Measurements from ENCODE around the gene LLGL2. TPM values are rescaled to one million over a fixed set of nuclear protein-coding genes. Genes with fewer than 3 reads are reported as not detected.

Gene LLGL2
- total RNA-seq, 4 donors from 2014 or later: 35.6 to 73.5 (median 53.8) TPM

DNA sequence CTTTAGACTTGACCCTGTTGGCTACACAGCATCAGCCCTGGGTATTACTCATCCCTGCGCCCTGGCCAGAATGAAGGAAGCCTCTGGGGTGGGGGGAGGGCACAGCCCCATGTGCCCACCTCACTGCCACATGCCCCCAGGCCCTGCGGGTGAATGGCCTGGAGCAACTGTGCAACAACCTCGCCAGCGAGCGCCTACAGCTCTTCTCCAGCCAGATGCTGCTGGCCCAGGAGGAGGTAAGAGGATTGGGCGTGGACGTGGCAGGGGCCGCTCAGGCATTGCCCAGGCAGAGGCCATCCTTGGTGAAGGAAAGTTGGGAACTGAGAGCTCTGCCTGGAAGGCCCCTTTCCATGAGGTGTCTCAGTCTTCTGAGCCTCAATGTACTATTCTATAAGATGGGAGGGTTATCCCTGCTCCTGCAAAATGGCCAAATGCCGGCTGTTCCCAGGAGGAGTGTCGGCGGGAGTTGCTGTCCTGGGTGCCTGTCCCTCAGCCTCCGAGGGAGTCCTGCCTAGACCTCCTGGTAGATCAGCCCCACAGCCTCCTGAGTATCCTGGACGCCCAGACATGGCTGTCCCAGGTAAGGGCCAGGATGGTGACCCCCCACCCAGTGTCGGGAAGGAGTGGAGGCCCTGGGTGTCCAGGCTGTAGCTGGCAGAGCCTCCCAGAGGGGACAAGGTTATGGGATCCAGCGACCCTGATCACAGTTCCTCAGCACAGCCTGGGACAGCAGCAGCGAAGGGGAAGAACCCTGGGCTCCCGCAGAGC, 71.0 kb downstream of the LLGL2 start:
- Histone ChIP-seq H3K27ac (no peak overlapping the region), H3K27me3 (no peaks in the 10 kb centered on the region), H3K9me3 (no peaks in the 10 kb centered on the region), H3K4me3 (replicated peaks in 1 of 3) (no peak overlapping the region), H3K36me3 (no peaks in the 10 kb centered on the region), H3K4me1 (no peaks in the 10 kb centered on the region)
- DNase-seq: no peak
- intact Hi-C loops (cut with DNase I): loop anchor here (10.0 kb wide), 1 partner anchor 272 kb away; no protein-coding TSS in a partner anchor
- WGBS, 2 donors: 87 to 93% methylated on average over 8 to 14 of the region's 17 CpGs
- TF ChIP-seq, protein P1, sequence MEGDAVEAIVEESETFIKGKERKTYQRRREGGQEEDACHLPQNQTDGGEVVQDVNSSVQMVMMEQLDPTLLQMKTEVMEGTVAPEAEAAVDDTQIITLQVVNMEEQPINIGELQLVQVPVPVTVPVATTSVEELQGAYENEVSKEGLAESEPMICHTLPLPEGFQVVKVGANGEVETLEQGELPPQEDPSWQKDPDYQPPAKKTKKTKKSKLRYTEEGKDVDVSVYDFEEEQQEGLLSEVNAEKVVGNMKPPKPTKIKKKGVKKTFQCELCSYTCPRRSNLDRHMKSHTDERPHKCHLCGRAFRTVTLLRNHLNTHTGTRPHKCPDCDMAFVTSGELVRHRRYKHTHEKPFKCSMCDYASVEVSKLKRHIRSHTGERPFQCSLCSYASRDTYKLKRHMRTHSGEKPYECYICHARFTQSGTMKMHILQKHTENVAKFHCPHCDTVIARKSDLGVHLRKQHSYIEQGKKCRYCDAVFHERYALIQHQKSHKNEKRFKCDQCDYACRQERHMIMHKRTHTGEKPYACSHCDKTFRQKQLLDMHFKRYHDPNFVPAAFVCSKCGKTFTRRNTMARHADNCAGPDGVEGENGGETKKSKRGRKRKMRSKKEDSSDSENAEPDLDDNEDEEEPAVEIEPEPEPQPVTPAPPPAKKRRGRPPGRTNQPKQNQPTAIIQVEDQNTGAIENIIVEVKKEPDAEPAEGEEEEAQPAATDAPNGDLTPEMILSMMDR (IDR thresholded peaks at IDR 0.05): no peak
- TF ChIP-seq POLR2A (IDR thresholded peaks at IDR 0.05): no peak

DNA sequence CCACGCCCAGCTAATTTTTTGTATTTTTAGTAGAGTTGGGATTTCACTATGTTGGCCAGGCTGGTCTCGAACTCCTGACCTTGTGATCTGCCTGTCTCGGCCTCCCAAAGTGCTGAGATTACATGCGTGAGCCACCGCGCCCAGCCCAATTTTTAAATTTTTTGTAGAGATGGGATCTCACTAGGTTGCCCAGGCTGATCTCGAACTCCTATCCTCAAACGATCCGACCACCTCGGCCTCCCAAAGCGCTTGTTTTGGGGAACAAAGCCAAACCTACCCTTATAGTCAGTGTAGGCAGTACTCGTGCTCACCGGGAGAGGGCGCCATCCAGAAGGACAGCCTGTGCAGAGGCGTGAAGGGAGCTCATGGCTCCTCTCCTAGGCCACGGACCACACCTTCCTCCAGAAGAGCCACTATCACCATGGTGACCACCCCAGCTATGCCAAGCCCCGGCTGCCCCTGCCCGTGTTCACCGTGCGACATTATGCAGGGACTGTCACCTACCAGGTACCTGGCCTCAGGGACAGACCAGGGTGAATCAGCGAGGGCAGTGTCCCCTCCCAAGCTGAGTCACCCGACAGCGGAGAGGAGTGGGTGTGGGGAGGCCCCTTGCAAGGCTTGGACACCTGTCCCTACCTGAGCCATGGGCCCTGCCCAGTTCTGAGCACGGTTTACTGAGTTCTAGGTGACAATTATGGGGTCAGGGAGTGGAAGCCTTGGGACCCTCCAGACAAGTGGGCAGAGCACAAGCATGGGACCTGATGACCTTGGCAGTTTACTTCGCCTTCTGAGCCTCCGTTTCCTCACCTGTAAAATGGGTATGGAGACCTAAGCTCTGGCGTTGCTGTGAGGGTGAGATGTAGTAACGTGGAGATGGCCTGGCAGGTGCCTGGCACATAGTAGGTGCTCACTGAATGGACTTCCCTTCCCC, 75.8 kb downstream of the LLGL2 start:
- H3K27me3 ChIP-seq: no peaks in the 10 kb centered on the region
- H3K36me3 ChIP-seq: no peaks in the 10 kb centered on the region
- no peak overlapping the region for H3K27ac ChIP-seq
- intact Hi-C loops (cut with DNase I): no loop called here
- 68% methylated on average over 18 to 19 of the region's 28 CpGs for WGBS, 2 donors
- no peak overlapping the region for H3K4me3 ChIP-seq (replicated peaks in 1 of 3)
- H3K9me3 ChIP-seq: no peaks in the 10 kb centered on the region
- DNase-seq: peak; percentile 64 to 74
- TF ChIP-seq, protein P1 (IDR thresholded peaks at IDR 0.05): peak; percentile 54 to 79 (median 62)
- TF ChIP-seq POLR2A (IDR thresholded peaks at IDR 0.05): no peak
- peaks cover 0 to 4% of the 10 kb centered on the region in 2 donors for H3K4me1 ChIP-seq

DNA sequence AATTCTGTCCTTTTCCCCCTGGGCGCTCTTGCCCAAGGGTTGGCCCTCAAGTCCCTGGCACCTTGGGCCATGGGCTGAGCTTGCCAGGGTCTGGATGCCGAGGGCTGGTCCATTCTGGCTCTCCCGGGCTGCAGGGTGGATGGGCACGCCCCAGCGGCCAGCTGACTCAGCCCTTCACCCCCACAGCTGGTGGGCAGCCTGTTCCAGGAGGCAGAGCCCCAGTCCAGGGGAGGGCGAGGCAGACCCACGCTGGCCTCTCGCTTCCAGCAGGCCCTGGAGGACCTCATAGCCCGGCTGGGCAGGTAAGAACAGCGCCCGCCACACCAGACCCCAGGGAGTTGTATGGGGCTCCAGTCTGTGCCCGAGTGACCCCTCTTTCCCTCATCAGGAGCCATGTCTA, 77.1 kb downstream of the LLGL2 start:
- WGBS, 2 donors: 83 to 87% methylated on average over 6 to 9 of the region's 12 CpGs

DNA sequence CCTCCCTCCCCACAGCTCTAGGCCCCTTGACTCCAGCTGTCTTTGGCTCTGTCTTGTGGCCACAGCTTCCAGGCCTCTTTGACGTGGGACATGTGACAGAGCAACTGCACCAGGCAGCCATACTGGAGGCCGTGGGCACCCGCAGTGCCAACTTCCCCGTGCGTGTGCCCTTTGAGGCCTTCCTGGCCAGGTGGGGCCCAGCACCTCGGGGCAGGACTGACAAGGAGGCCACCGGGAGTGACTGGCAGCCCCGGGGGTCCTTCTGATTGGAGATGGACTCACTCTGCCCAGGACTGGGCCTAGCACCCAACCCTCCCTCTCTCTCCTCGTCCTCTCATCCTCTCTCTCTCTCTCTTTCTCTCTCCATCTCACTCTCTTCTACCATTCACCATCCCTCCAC, 77.6 kb downstream of the LLGL2 start:
- H3K4me3 ChIP-seq (replicated peaks in 1 of 3): no peak overlapping the region
- peaks cover 0 to 4% of the 10 kb centered on the region in 2 donors for H3K4me1 ChIP-seq
- WGBS, 2 donors: 84 to 89% methylated on average over 9 of the region's 9 CpGs
- H3K36me3 ChIP-seq: no peaks in the 10 kb centered on the region
- DNase-seq: no peak
- no peak overlapping the region for H3K27ac ChIP-seq
- H3K27me3 ChIP-seq: no peaks in the 10 kb centered on the region
- intact Hi-C loops (cut with DNase I): no loop called here
- no peaks in the 10 kb centered on the region for H3K9me3 ChIP-seq
- TF ChIP-seq, protein P1 (IDR thresholded peaks at IDR 0.05): no peak
- no peak for TF ChIP-seq POLR2A (IDR thresholded peaks at IDR 0.05)

More for the DNA sequence above, 77.1 kb downstream of the LLGL2 start:
- no peaks in the 10 kb centered on the region for H3K9me3 ChIP-seq
- TF ChIP-seq POLR2A (IDR thresholded peaks at IDR 0.05): no peak
- TF ChIP-seq, protein P1 (IDR thresholded peaks at IDR 0.05): no peak
- intact Hi-C loops (cut with DNase I): no loop called here
- no peaks in the 10 kb centered on the region for H3K36me3 ChIP-seq
- DNase-seq: peak; percentile 25 to 55
- no peaks in the 10 kb centered on the region for H3K27me3 ChIP-seq
- peaks cover 0 to 4% of the 10 kb centered on the region in 2 donors for H3K4me1 ChIP-seq
- H3K4me3 ChIP-seq (replicated peaks in 1 of 3): no peak overlapping the region
- no peak overlapping the region for H3K27ac ChIP-seq

Data from thyroid gland (tissue), 4 donors.